GM23338 (cell line): ENCODE measurements around the gene BRSK1. TPM values are rescaled to one million over a fixed set of nuclear protein-coding genes. Genes with fewer than 3 reads are reported as not detected.

Source experiments
- ATAC-seq: fragments of 200-7000 bp; cut with Tn5 transposase; 3 replicates; pipeline ENCODE4 v1.9.1; 2020
- DNase-seq: peaks from one replicate; pipeline ENCODE4 v3.0.0-alpha.2; 2015; ENCODE audit warnings: low spot score
- H2AFZ ChIP-seq: fragments of 200-600 bp; sonication (generic); 2 replicates; pipeline ENCODE4 v1.8.0; 2016; ENCODE audit warnings: antibody characterized with exemption, mild to moderate bottlenecking, moderate library complexity
- H3F3A ChIP-seq: fragments of 200-600 bp; sonication (generic); replicated peaks from 2 replicates; pipeline ENCODE4 v1.8.0; 2017; ENCODE audit warnings: antibody characterized with exemption, mixed run types, low read depth
- H3K27ac ChIP-seq: fragments of 200-600 bp; sonication (generic); 2 replicates; pipeline ENCODE4 v1.6.1; 2016; ENCODE audit warnings: low read depth
- H3K27me3 ChIP-seq: fragments of 200-600 bp; sonication (generic); 2 replicates; pipeline ENCODE4 v1.8.0; 2016; ENCODE audit warnings: mild to moderate bottlenecking, mixed run types, moderate library complexity; ENCODE audit not compliant: insufficient read depth
- H3K36me3 ChIP-seq: fragments of 200-600 bp; sonication (generic); 2 replicates; pipeline ENCODE4 v1.8.0; 2016; ENCODE audit warnings: mild to moderate bottlenecking; ENCODE audit not compliant: insufficient read depth
- H3K4me1 ChIP-seq: fragments of 200-600 bp; sonication (generic); 2 replicates; pipeline ENCODE4 v1.8.0; 2016; ENCODE audit warnings: mild to moderate bottlenecking, moderate library complexity; ENCODE audit not compliant: insufficient read depth
- H3K4me2 ChIP-seq: fragments of 200-600 bp; sonication (generic); 2 replicates; pipeline ENCODE4 v1.7.1; 2017; ENCODE audit warnings: mixed run types
- H3K4me3 ChIP-seq: fragments of 200-600 bp; sonication (generic); 2 replicates; pipeline ENCODE4 v1.6.1; 2016; ENCODE audit warnings: mixed run types
- H3K79me2 ChIP-seq: fragments of 200-600 bp; sonication (generic); replicated peaks from 2 replicates; pipeline ENCODE4 v1.8.0; 2017; ENCODE audit warnings: mild to moderate bottlenecking; ENCODE audit not compliant: insufficient read depth
- H3K9me2 ChIP-seq: fragments of 200-600 bp; sonication (generic); 2 replicates; pipeline ENCODE4 v1.8.0; 2017; ENCODE audit not compliant: insufficient read depth
- H4K20me1 ChIP-seq: fragments of 200-600 bp; sonication (generic); replicated peaks from 2 replicates; pipeline ENCODE4 v1.8.0; 2017; ENCODE audit warnings: mild to moderate bottlenecking; ENCODE audit not compliant: insufficient read depth
- H3K27ac Mint-ChIP-seq: 2 replicates; pipeline ENCODE4 v1.8.0; 2020; ENCODE audit warnings: inconsistent platforms, mild to moderate bottlenecking, moderate library complexity, mixed read lengths
- H3K27me3 Mint-ChIP-seq: 3 replicates; pipeline ENCODE4 v1.8.0; 2022; ENCODE audit warnings: low read depth, mild to moderate bottlenecking, moderate library complexity, mixed read lengths, inconsistent platforms; ENCODE audit not compliant: insufficient read depth, poor library complexity
- H3K36me3 Mint-ChIP-seq: 3 replicates; pipeline ENCODE4 v1.8.0; 2021; ENCODE audit warnings: low read depth, mild to moderate bottlenecking, inconsistent platforms, moderate library complexity, mixed read lengths
- H3K4me1 Mint-ChIP-seq: 3 replicates; pipeline ENCODE4 v1.8.0; 2020; ENCODE audit warnings: mild to moderate bottlenecking, inconsistent platforms, mixed read lengths
- H3K4me3 Mint-ChIP-seq: 3 replicates; pipeline ENCODE4 v1.8.0; 2021; ENCODE audit warnings: moderate library complexity, mild to moderate bottlenecking, inconsistent platforms, mixed read lengths
- H3K9me3 Mint-ChIP-seq: 3 replicates; pipeline ENCODE4 v1.8.0; 2020; ENCODE audit warnings: moderate library complexity, mild to moderate bottlenecking, inconsistent platforms, mixed read lengths
- CREB1 ChIP-seq: fragments of 250-450 bp; sonication (Bioruptor Pico); IDR thresholded peaks from 2 replicates; pipeline ENCODE4 v1.5.0; 2020; ENCODE audit warnings: low read depth, mild to moderate bottlenecking, moderate library complexity
- EZH2 ChIP-seq: fragments of 200-600 bp; sonication (generic); IDR thresholded peaks from one replicate; pipeline ENCODE4 v1.8.0; 2017; ENCODE audit warnings: antibody characterized with exemption, mild to moderate bottlenecking, low read depth; ENCODE audit not compliant: unreplicated experiment
- EZH2phosphoT487 ChIP-seq: fragments of 200-600 bp; sonication (generic); IDR thresholded peaks from one replicate; pipeline ENCODE4 v1.8.1; 2018; ENCODE audit warnings: antibody characterized with exemption; ENCODE audit not compliant: unreplicated experiment
- JUNB ChIP-seq: IDR thresholded peaks from one replicate; pipeline ENCODE4 v1.6.1; 2016; ENCODE audit warnings: antibody characterized with exemption; ENCODE audit not compliant: unreplicated experiment
- POLR2AphosphoS5 ChIP-seq: IDR thresholded peaks from 2 replicates; pipeline ENCODE4 v1.6.1; 2016; ENCODE audit warnings: antibody characterized with exemption, low read depth
- ZNF331 ChIP-seq: fragments of 250-450 bp; sonication (Bioruptor Pico); IDR thresholded peaks from 2 replicates; pipeline ENCODE4 v1.5.0; 2020; ENCODE audit warnings: low read depth, mild to moderate bottlenecking, moderate library complexity
- polyA plus RNA-seq: library from polyadenylated mRNA; unstranded; fragments of >200 nt; fragmentation: Nextera tagmentation; extraction: Ambion mirVana; gene quantifications from 2 replicates; pipeline ENCODE4 v1.2.1, GENCODE V29; 2016
- total RNA-seq: library from RNA; depleted of rRNA; stranded (reverse); fragments of >200 nt; shearing (Covaris generic); gene quantifications from 2 replicates; pipeline ENCODE4 v1.2.3, GENCODE V29; 2014
- TF ChIP-seq, protein P1 (sequence below), 2 experiments: fragments of 200-600 bp in 1 of 2; sonication (generic) in 1 of 2; conservative IDR thresholded peaks; 2 replicates each; pipeline versions ENCODE4 v1.5.1 to v1.6.1; 2016 to 2017; ENCODE audit warnings: antibody characterized with exemption in 2 of 2, low read depth in 2 of 2, mild to moderate bottlenecking in 2 of 2, moderate library complexity in 1 of 2

The BRSK1 gene
- total and polyA plus RNA-seq, 2 experiments from 2014 or later = 2.3 to 17.2 TPM

DNA sequence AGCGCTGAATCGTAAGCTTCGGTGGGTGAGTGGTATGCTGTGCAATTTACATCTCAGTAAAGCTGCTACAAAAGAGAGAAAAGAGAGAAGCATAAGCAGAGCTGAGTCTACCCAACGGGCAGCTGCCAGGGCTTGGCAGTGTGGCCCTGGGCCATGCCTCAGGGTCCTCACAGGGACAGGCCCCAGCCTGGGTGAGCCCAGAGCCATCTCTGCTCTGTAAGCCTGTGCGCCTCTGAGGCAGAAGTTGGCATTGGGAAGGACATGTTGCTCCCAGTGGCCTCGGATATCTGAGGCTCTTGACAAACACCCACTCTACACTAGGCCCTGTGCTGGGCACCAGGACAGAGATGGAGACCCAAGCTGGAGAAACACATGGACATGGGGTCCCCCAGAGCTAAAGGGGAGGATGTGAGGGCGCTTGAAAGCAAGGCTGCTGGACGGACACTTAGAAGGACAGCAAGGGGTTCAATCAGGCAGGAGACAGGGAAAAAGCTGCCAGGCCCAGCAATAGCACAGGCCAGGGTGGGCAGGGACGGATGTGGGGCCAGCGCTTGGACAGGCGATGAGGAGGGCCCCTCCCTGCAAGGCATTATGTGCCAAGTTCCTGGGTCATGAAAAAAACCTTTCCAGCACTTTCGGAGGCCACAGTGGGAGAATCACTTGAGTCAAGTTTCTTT lies 39.7 kb upstream of the BRSK1 start:
- H3K9me2 ChIP-seq = no peaks in the 10 kb centered on the region
- no peaks in the 10 kb centered on the region for H3F3A ChIP-seq
- peaks cover 18% of the 10 kb centered on the region for H3K79me2 ChIP-seq
- no peak overlapping the region for H3K27ac ChIP-seq
- Mint-ChIP-seq H3K36me3 (peaks cover 34% of the 10 kb centered on the region), H3K27me3 (peaks cover 6% of the 10 kb centered on the region), H3K27ac (no peak overlapping the region), H3K4me1 (peaks cover 2% of the 10 kb centered on the region; the same call in 1 of the 3 replicates), H3K4me3 (no peak overlapping the region), H3K9me3 (no peaks in the 10 kb centered on the region)
- no peaks in the 10 kb centered on the region for H3K4me1 ChIP-seq
- no peak overlapping the region for H3K4me2 ChIP-seq
- TF ChIP-seq CREB1 (CRISPR knock-in tag) (no peak), ZNF331 (CRISPR knock-in tag) (no peak)
- H3K36me3 ChIP-seq = no peaks in the 10 kb centered on the region; the same call in 1 of the 2 replicates
- no peaks in the 10 kb centered on the region; the same call in none of the 2 replicates for H4K20me1 ChIP-seq
- H3K4me3 ChIP-seq = no peak overlapping the region
- no peak overlapping the region for H2AFZ ChIP-seq
- DNase-seq = no peak
- H3K27me3 ChIP-seq = no peaks in the 10 kb centered on the region
- no peak for ATAC-seq

DNA sequence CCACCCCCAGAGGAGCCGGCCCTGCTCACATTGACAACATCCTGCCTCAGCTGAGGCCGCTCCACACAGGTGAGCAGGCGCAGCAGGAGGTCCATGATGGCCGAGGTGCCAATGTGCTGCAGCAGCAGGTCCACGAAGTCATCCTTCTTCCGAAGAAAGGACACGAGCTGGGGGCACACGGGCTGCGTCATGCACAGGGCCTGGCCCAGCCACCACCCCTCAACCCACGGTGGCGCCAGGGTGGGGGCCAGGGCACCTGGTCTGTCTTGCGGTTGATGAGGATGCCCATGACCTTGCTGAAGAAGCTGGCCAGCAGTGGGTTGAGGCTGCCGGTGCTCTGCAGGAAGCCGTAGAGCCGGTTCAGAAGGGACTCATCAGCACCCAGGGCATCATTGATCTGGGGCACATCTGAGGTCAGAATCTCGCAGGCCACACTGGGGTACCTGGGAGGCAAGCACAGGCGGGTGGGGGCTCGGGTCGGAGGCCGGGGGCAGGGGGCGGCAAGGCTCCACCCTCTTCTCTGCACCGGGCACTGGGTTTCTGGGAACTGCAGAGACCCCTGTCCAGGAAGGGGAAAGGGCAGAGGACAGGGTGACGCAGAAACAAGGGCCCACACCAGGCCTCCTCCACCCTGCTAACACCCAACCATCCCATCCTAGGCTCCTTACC lies 38.4 kb upstream of the BRSK1 start:
- ATAC-seq = no peak
- H3K27me3 Mint-ChIP-seq = peaks cover 6% of the 10 kb centered on the region

GRCh38 chr19:55246462-55247451 lies 37.0 kb upstream of the BRSK1 start:
- Mint-ChIP-seq H3K4me1 (peaks cover 5% of the 10 kb centered on the region; the same call in 2 of the 3 replicates), H3K27ac (no peak overlapping the region), H3K36me3 (peaks cover 24% of the 10 kb centered on the region; the same call in 2 of the 3 replicates), H3K4me3 (no peak overlapping the region), H3K9me3 (no peaks in the 10 kb centered on the region), H3K27me3 (peaks cover 8% of the 10 kb centered on the region)
- no peak for DNase-seq
- Histone ChIP-seq H3K27me3 (no peaks in the 10 kb centered on the region), H3K4me2 (no peak overlapping the region), H2AFZ (no peak overlapping the region), H3K36me3 (no peaks in the 10 kb centered on the region; the same call in 1 of the 2 replicates), H3K79me2 (peaks cover 44% of the 10 kb centered on the region), H3F3A (no peaks in the 10 kb centered on the region), H3K4me3 (no peak overlapping the region), H3K9me2 (no peaks in the 10 kb centered on the region), H4K20me1 (no peaks in the 10 kb centered on the region; the same call in none of the 2 replicates), H3K27ac (peak overlapping the region; percentile 45; the same call in 1 of the 2 replicates), H3K4me1 (no peaks in the 10 kb centered on the region)
- no peak for ATAC-seq
- TF ChIP-seq EZH2 = no peak
- TF ChIP-seq, protein P1, sequence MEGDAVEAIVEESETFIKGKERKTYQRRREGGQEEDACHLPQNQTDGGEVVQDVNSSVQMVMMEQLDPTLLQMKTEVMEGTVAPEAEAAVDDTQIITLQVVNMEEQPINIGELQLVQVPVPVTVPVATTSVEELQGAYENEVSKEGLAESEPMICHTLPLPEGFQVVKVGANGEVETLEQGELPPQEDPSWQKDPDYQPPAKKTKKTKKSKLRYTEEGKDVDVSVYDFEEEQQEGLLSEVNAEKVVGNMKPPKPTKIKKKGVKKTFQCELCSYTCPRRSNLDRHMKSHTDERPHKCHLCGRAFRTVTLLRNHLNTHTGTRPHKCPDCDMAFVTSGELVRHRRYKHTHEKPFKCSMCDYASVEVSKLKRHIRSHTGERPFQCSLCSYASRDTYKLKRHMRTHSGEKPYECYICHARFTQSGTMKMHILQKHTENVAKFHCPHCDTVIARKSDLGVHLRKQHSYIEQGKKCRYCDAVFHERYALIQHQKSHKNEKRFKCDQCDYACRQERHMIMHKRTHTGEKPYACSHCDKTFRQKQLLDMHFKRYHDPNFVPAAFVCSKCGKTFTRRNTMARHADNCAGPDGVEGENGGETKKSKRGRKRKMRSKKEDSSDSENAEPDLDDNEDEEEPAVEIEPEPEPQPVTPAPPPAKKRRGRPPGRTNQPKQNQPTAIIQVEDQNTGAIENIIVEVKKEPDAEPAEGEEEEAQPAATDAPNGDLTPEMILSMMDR (conservative IDR thresholded peaks at IDR 0.05; ENCODE audit: low read depth in 2 of 2) = no peak

More for the DNA sequence above, 38.4 kb upstream of the BRSK1 start:
- Histone ChIP-seq H3K4me1 (no peaks in the 10 kb centered on the region), H3K36me3 (no peaks in the 10 kb centered on the region; the same call in 1 of the 2 replicates), H3K9me2 (no peaks in the 10 kb centered on the region), H3K4me3 (no peak overlapping the region), H3K27ac (no peak overlapping the region), H4K20me1 (no peaks in the 10 kb centered on the region; the same call in none of the 2 replicates), H2AFZ (no peak overlapping the region), H3K27me3 (no peaks in the 10 kb centered on the region), H3F3A (no peaks in the 10 kb centered on the region), H3K79me2 (peaks cover 31% of the 10 kb centered on the region), H3K4me2 (no peak overlapping the region)
- H3K27ac Mint-ChIP-seq = 0 out of 2 replicates have a peak overlapping the region, but pooled peaks have one; percentile 15
- H3K4me3 Mint-ChIP-seq = no peak overlapping the region
- no peaks in the 10 kb centered on the region for H3K9me3 Mint-ChIP-seq
- peaks cover 29% of the 10 kb centered on the region for H3K36me3 Mint-ChIP-seq
- TF ChIP-seq POLR2AphosphoS5 (no peak), EZH2phosphoT487 (no peak), JUNB (no peak)
- DNase-seq = no peak
- H3K4me1 Mint-ChIP-seq = peaks cover 2% of the 10 kb centered on the region; the same call in 1 of the 3 replicates
